NCI-H1105 (cell line): Measurements from ENCODE around the gene MAP2.

ENCODE experiments used
- DNase-seq: peaks from one replicate; lab custom pipeline; 2025; lab: John Stamatoyannopoulos, UW

The MAP2 gene

GRCh38 chr2:209529579-209529978, 105.7 kb downstream of the MAP2 start:
- no peak for DNase-seq

- no peak for DNase-seq
Measured at GRCh38 chr2:209532321-209532720, 108.5 kb downstream of the MAP2 start.

GRCh38 chr2:209533391-209533790, 109.5 kb downstream of the MAP2 start:
- DNase-seq, result no peak

- DNase-seq, result no peak
Measured at GRCh38 chr2:209534228-209534627, 110.4 kb downstream of the MAP2 start.

GRCh38 chr2:209536363-209536762, 112.5 kb downstream of the MAP2 start:
- no peak for DNase-seq

- DNase-seq, result no peak
Measured at GRCh38 chr2:209547726-209548125, 123.9 kb downstream of the MAP2 start.

GRCh38 chr2:209549589-209549988, 125.7 kb downstream of the MAP2 start:
- no peak for DNase-seq

GRCh38 chr2:209553913-209554312, 130.1 kb downstream of the MAP2 start:
- DNase-seq, result no peak

GRCh38 chr2:209556354-209556961, 132.6 kb downstream of the MAP2 start:
- DNase-seq, result peak; percentile 10

GRCh38 chr2:209560911-209561310, 137.1 kb downstream of the MAP2 start:
- no peak for DNase-seq

GRCh38 chr2:209563453-209563852, 139.6 kb downstream of the MAP2 start:
- no peak for DNase-seq

GRCh38 chr2:209564816-209565215, 141.0 kb downstream of the MAP2 start:
- DNase-seq, result no peak

- peak; percentile 27 for DNase-seq
Measured at GRCh38 chr2:209565896-209566582, 142.2 kb downstream of the MAP2 start.

GRCh38 chr2:209570194-209570593, 146.3 kb downstream of the MAP2 start:
- DNase-seq, result peak; percentile 42

- DNase-seq, result no peak
Measured at GRCh38 chr2:209574515-209574914, 150.7 kb downstream of the MAP2 start.

- DNase-seq, result peak; percentile 25
Measured at GRCh38 chr2:209577376-209578357, 153.8 kb downstream of the MAP2 start.

GRCh38 chr2:209578394-209579001, 154.7 kb downstream of the MAP2 start:
- DNase-seq, result no peak

- DNase-seq, result peak; percentile 68
Measured at GRCh38 chr2:209579230-209579749, 155.4 kb downstream of the MAP2 start.

GRCh38 chr2:209581040-209581439, 157.2 kb downstream of the MAP2 start:
- no peak for DNase-seq

GRCh38 chr2:209582281-209582680, 158.4 kb downstream of the MAP2 start:
- no peak for DNase-seq

GRCh38 chr2:209584472-209584871, 160.6 kb downstream of the MAP2 start:
- DNase-seq, result no peak

GRCh38 chr2:209584915-209585314, 161.1 kb downstream of the MAP2 start:
- no peak for DNase-seq
